Neural progenitor cell (in vitro differentiated cells): ENCODE data around the gene ATXN1L. TPM values are rescaled to one million over a fixed set of nuclear protein-coding genes. Genes with fewer than 3 reads are reported as not detected.

Source experiments
- DNase-seq: peaks from one replicate; pipeline ENCODE4 v3.0.0-alpha.2; 2016; ENCODE audit warnings: low spot score
- H2AFZ ChIP-seq: fragments of 200-600 bp; sonication (generic); replicated peaks from 2 replicates; pipeline ENCODE4 v1.6.1; 2016; ENCODE audit warnings: antibody characterized with exemption
- H3F3A ChIP-seq: fragments of 200-600 bp; sonication (generic); 2 replicates; pipeline ENCODE4 v1.6.1; 2016; ENCODE audit warnings: antibody characterized with exemption, low read depth
- H3K27ac ChIP-seq: fragments of 200-600 bp; sonication (generic); 2 replicates; pipeline ENCODE4 v1.5.1; 2016; ENCODE audit warnings: mild to moderate bottlenecking
- H3K27me3 ChIP-seq: fragments of 200-600 bp; sonication (generic); 2 replicates; pipeline ENCODE4 v1.6.1; 2016; ENCODE audit warnings: mild to moderate bottlenecking, moderate library complexity
- H3K36me3 ChIP-seq: fragments of 200-600 bp; sonication (generic); 2 replicates; pipeline ENCODE4 v1.5.1; 2016
- H3K4me1 ChIP-seq: fragments of 200-600 bp; sonication (generic); 2 replicates; pipeline ENCODE4 v1.6.1; 2016; ENCODE audit warnings: mixed run types
- H3K4me2 ChIP-seq: fragments of 200-600 bp; sonication (generic); 2 replicates; pipeline ENCODE4 v1.6.1; 2016
- H3K4me3 ChIP-seq: fragments of 200-600 bp; sonication (generic); 2 replicates; pipeline ENCODE4 v1.5.1; 2016
- H3K79me2 ChIP-seq: fragments of 200-600 bp; sonication (generic); 2 replicates; pipeline ENCODE4 v1.6.1; 2016; ENCODE audit warnings: low read depth
- H3K9ac ChIP-seq: fragments of 200-600 bp; sonication (generic); 2 replicates; pipeline ENCODE4 v1.6.1; 2016
- H3K9me3 ChIP-seq: fragments of 200-600 bp; sonication (generic); 2 replicates; pipeline ENCODE4 v1.5.1; 2016; ENCODE audit warnings: low read depth
- H4K20me1 ChIP-seq: fragments of 200-600 bp; sonication (generic); 2 replicates; pipeline ENCODE4 v1.6.1; 2016; ENCODE audit warnings: low read depth
- H3K27ac Mint-ChIP-seq: 3 replicates; pipeline ENCODE4 v1.8.0; 2021; ENCODE audit warnings: mixed read lengths
- H3K27me3 Mint-ChIP-seq: 2 replicates; pipeline ENCODE4 v1.8.0; 2022; ENCODE audit warnings: low read depth, mild to moderate bottlenecking, inconsistent platforms, moderate library complexity, mixed read lengths; ENCODE audit not compliant: insufficient read depth
- H3K36me3 Mint-ChIP-seq: 3 replicates; pipeline ENCODE4 v1.8.0; 2021; ENCODE audit warnings: mixed read lengths
- H3K4me1 Mint-ChIP-seq: 3 replicates; pipeline ENCODE4 v1.8.0; 2021; ENCODE audit warnings: mixed read lengths
- H3K4me3 Mint-ChIP-seq: 3 replicates; pipeline ENCODE4 v1.8.0; 2021; ENCODE audit warnings: mild to moderate bottlenecking, moderate library complexity, mixed read lengths
- H3K9me3 Mint-ChIP-seq: 3 replicates; pipeline ENCODE4 v1.8.0; 2020; ENCODE audit warnings: mixed read lengths
- CTCF ChIP-seq: fragments of 200-600 bp; sonication (generic); IDR thresholded peaks from 2 replicates; pipeline ENCODE4 v1.5.1; 2017; ENCODE audit warnings: antibody characterized with exemption, mild to moderate bottlenecking
- EZH2 ChIP-seq: fragments of 200-600 bp; sonication (generic); IDR thresholded peaks from 2 replicates; pipeline ENCODE4 v1.6.1; 2017; ENCODE audit warnings: antibody characterized with exemption, mild to moderate bottlenecking, moderate library complexity
- EZH2phosphoT487 ChIP-seq: fragments of 200-600 bp; sonication (generic); IDR thresholded peaks from 2 replicates; pipeline ENCODE4 v1.6.1; 2017; ENCODE audit warnings: antibody characterized with exemption
- total RNA-seq: library from RNA; depleted of rRNA; stranded (reverse); fragments of >200 nt; gene quantifications from 2 replicates; pipeline ENCODE4 v1.2.3, GENCODE V29; 2015; ENCODE audit warnings: low replicate concordance

The ATXN1L gene
- total RNA-seq, 1 donor from 2014 or later = 19.8 TPM

GRCh38 chr16:71899171-71899570 lies 53.4 kb downstream of the ATXN1L start:
- Histone ChIP-seq H3K27ac (no peak overlapping the region), H3K4me1 (peaks cover 12% of the 10 kb centered on the region), H3K9me3 (no peaks in the 10 kb centered on the region), H4K20me1 (peaks cover 83% of the 10 kb centered on the region), H3F3A (peaks cover 13% of the 10 kb centered on the region), H2AFZ (no peak overlapping the region), H3K9ac (no peak overlapping the region), H3K36me3 (peaks cover 8% of the 10 kb centered on the region), H3K27me3 (no peaks in the 10 kb centered on the region), H3K4me2 (no peak overlapping the region), H3K79me2 (peaks cover 89% of the 10 kb centered on the region), H3K4me3 (no peak overlapping the region)
- Mint-ChIP-seq H3K4me1 (peaks cover 7% of the 10 kb centered on the region), H3K27ac (no peak overlapping the region), H3K36me3 (peaks cover 36% of the 10 kb centered on the region), H3K27me3 (peaks cover 6% of the 10 kb centered on the region), H3K9me3 (peaks cover 20% of the 10 kb centered on the region), H3K4me3 (no peak overlapping the region)
- DNase-seq = no peak
- TF ChIP-seq CTCF (no peak), EZH2phosphoT487 (no peak), EZH2 (no peak)

- Mint-ChIP-seq H3K4me3 (no peak overlapping the region), H3K9me3 (peaks cover 32% of the 10 kb centered on the region)
- H4K20me1 ChIP-seq = peaks cover 100% of the 10 kb centered on the region
These were observed 57.0 kb downstream of the ATXN1L start for GRCh38 chr16:71902656-71903365.

GRCh38 chr16:71903608-71904007 lies 57.8 kb downstream of the ATXN1L start:
- H3K27ac Mint-ChIP-seq = no peak overlapping the region

More at GRCh38 chr16:71902656-71903365, 57.0 kb downstream of the ATXN1L start:
- H3K36me3 ChIP-seq = peaks cover 8% of the 10 kb centered on the region
- DNase-seq = no peak
- H2AFZ ChIP-seq = no peak overlapping the region
- no peaks in the 10 kb centered on the region for H3K27me3 ChIP-seq
- H3K27ac ChIP-seq = no peak overlapping the region
- no peak overlapping the region for H3K4me3 ChIP-seq
- H3K27ac Mint-ChIP-seq = no peak overlapping the region
- H3K4me1 ChIP-seq = peaks cover 6% of the 10 kb centered on the region
- H3F3A ChIP-seq = peaks cover 5% of the 10 kb centered on the region
- H3K4me2 ChIP-seq = no peak overlapping the region
- TF ChIP-seq EZH2phosphoT487 = no peak
- no peak for TF ChIP-seq EZH2
- no peak for TF ChIP-seq CTCF
- H3K9me3 ChIP-seq = no peaks in the 10 kb centered on the region
- H3K79me2 ChIP-seq = peaks cover 100% of the 10 kb centered on the region
- H3K9ac ChIP-seq = no peak overlapping the region
- peaks cover 4% of the 10 kb centered on the region for H3K27me3 Mint-ChIP-seq
- peaks cover 2% of the 10 kb centered on the region for H3K4me1 Mint-ChIP-seq
- peaks cover 50% of the 10 kb centered on the region for H3K36me3 Mint-ChIP-seq

More at GRCh38 chr16:71903608-71904007, 57.8 kb downstream of the ATXN1L start:
- H3K4me2 ChIP-seq = no peak overlapping the region
- H4K20me1 ChIP-seq = peaks cover 100% of the 10 kb centered on the region
- H2AFZ ChIP-seq = no peak overlapping the region
- DNase-seq = no peak
- no peaks in the 10 kb centered on the region for H3K27me3 ChIP-seq
- no peak overlapping the region for H3K27ac ChIP-seq
- H3K79me2 ChIP-seq = peaks cover 100% of the 10 kb centered on the region
- peaks cover 8% of the 10 kb centered on the region for H3F3A ChIP-seq
- TF ChIP-seq EZH2phosphoT487 (no peak), EZH2 (no peak), CTCF (no peak)
- no peak overlapping the region for H3K4me3 ChIP-seq
- no peak overlapping the region for H3K9ac ChIP-seq
- H3K9me3 ChIP-seq = no peaks in the 10 kb centered on the region
- Mint-ChIP-seq H3K4me1 (peaks cover 2% of the 10 kb centered on the region), H3K36me3 (peaks cover 54% of the 10 kb centered on the region), H3K4me3 (no peak overlapping the region), H3K27me3 (peaks cover 4% of the 10 kb centered on the region), H3K9me3 (peaks cover 35% of the 10 kb centered on the region)
- peaks cover 6% of the 10 kb centered on the region for H3K4me1 ChIP-seq
- peaks cover 8% of the 10 kb centered on the region for H3K36me3 ChIP-seq
